Measurements from ENCODE around the gene TMEM141. TPM values are rescaled to one million over a fixed set of nuclear protein-coding genes. Genes with fewer than 3 reads are reported as not detected.
A peak's percentile ranks its signal among the peaks of the same experiment; 100 is the strongest.

Gene TMEM141
- total and polyA plus RNA-seq, 2 experiments from 2014 or later = 51.7 to 59.4 TPM

DNA sequence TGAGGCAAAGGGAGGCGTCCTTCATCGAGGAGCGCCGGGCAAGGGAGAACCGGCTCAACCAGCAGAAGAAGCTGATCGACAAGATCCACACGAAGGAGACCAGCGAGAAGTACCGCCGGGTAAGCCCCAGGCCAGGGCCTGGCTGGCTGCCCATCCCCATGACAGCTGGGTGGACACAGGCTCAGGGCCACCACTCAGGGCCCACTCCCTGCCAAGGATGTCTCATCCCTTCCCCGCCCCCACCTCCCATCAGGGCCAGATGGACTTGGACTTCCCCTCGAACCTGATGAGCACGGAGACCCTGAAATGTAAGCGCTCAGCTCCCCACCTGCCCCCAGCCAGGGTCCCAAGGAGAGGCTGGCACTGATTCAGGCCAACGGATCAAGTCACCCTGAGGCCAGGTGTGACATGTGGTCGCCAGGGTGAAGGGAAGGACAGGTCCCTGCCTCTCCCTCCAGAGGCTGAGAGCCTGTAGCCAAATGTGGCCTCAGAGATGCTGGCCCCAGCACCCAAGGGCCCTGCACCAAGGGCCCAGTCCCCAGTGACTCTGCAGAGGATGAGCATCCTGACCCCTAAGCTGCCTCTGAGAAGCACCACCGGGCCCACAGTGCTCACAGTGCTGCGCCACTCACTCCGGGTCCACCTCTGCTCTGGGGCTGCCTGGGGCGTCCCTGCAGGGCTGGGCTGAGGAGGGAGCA, 13.5 kb downstream of the TMEM141 start:
- no peak for DNase-seq
- Histone ChIP-seq H3K9me2 (ENCODE audit: insufficient read depth) (no peaks in the 10 kb centered on the region), H3K9ac (no peak overlapping the region), H3K27ac (no peak overlapping the region), H2AFZ (no peak overlapping the region), H3K36me3 (ENCODE audit: low read depth) (no peaks in the 10 kb centered on the region), H4K20me1 (ENCODE audit: insufficient read depth) (no peaks in the 10 kb centered on the region), H3F3A (ENCODE audit: insufficient read depth) (peaks cover 8% of the 10 kb centered on the region; the same call in 1 of the 2 replicates), H3K4me2 (ENCODE audit: unreplicated experiment) (no peak overlapping the region), H3K9me3 (ENCODE audit: low read depth) (no peaks in the 10 kb centered on the region), H3K4me1 (ENCODE audit: insufficient read depth) (peaks cover 10% of the 10 kb centered on the region; the same call in 1 of the 2 replicates), H3K4me3 (no peak overlapping the region), H3K27me3 (replicated peaks; ENCODE audit: insufficient read depth) (peaks cover 24% of the 10 kb centered on the region), H3K79me2 (ENCODE audit: insufficient read depth) (peaks cover 17% of the 10 kb centered on the region)
- in situ Hi-C loops (cut with MboI) = no loop called here
- WGBS, 2 experiments (ENCODE audit: low coverage in 1 of 2, low lambda C conversion rate in 2 of 2, missing lambda C conversion rate in 2 of 2) = 92% methylated on average over 18 to 20 of the region's 20 CpGs
- TF ChIP-seq EZH2phosphoT487 (IDR thresholded peaks at IDR 0.05; ENCODE audit: insufficient read depth, low read depth) = no peak

DNA sequence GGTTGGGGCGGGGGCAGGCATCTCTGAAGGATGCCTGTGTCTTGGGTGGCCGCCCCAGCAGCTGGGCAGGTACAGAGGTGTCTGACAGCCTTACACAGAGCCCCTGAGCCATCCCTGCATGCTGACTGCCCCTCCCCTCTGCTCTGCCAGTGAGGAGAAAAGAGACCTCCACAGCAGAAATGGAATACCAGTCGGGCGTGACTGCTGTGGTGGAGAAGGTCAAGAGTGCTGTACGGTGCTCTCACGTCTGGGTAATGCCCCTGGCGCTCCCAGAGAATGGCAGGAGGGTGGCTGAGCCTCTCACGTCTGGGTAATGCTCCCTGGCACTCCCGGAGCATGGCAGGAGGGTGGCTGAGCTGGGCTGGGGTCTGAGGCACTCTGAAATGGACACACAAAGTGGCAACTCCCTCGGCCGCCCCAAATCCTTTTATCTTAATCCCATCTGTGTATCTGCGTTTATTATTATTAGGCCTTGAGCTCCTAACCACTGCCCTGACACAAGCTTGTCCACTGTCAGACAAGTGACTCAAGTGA, 14.1 kb downstream of the TMEM141 start:
- in situ Hi-C loops (cut with MboI) = no loop called here
- DNase-seq = no peak
- no peak overlapping the region for H3K4me3 ChIP-seq
- H2AFZ ChIP-seq = no peak overlapping the region
- H3K27me3 ChIP-seq (replicated peaks; ENCODE audit: insufficient read depth) = peaks cover 20% of the 10 kb centered on the region
- no peak for TF ChIP-seq EZH2phosphoT487 (IDR thresholded peaks at IDR 0.05; ENCODE audit: insufficient read depth, low read depth)
- TF ChIP-seq EZH2 (IDR thresholded peaks at IDR 0.05; ENCODE audit: insufficient read depth, poor library complexity, severe bottlenecking) = no peak
- no peak overlapping the region for H3K4me2 ChIP-seq (ENCODE audit: unreplicated experiment)
- H3K9me2 ChIP-seq (ENCODE audit: insufficient read depth) = no peaks in the 10 kb centered on the region
- 96% methylated on average over 11 of the region's 12 CpGs for WGBS, 2 experiments (ENCODE audit: low coverage in 1 of 2, low lambda C conversion rate in 2 of 2, missing lambda C conversion rate in 2 of 2)
- H3F3A ChIP-seq (ENCODE audit: insufficient read depth) = peaks cover 11% of the 10 kb centered on the region; the same call in 1 of the 2 replicates
- peaks cover 14% of the 10 kb centered on the region; the same call in 1 of the 2 replicates for H3K4me1 ChIP-seq (ENCODE audit: insufficient read depth)
- H3K9ac ChIP-seq = no peak overlapping the region
- peaks cover 23% of the 10 kb centered on the region for H3K79me2 ChIP-seq (ENCODE audit: insufficient read depth)
- no peaks in the 10 kb centered on the region for H3K36me3 ChIP-seq (ENCODE audit: low read depth)
- H3K9me3 ChIP-seq (ENCODE audit: low read depth) = no peaks in the 10 kb centered on the region
- H3K27ac ChIP-seq = no peak overlapping the region
- H4K20me1 ChIP-seq (ENCODE audit: insufficient read depth) = no peaks in the 10 kb centered on the region

DNA sequence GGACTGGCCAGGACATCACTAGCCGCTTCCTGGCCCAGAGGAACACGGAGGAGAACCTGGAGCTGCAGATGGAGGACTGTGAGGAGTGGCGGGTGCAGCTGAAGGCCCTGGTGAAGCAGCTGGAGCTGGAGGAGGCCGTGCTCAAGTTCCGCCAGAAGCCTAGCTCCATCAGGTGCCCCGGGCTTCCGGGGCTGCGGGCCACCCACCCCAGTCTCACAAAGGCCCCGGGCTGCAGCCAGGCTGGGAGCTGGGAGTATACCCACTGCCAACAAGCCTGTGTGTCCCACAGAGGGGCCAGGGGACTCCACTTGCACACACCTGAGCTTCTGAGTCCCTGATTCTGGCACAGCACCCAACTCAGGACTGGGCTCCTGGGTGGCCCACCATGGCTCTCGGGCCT, 14.9 kb downstream of the TMEM141 start:
- Histone ChIP-seq H2AFZ (no peak overlapping the region), H3K79me2 (ENCODE audit: insufficient read depth) (peaks cover 31% of the 10 kb centered on the region), H3K27ac (no peak overlapping the region), H4K20me1 (ENCODE audit: insufficient read depth) (no peaks in the 10 kb centered on the region), H3K4me1 (ENCODE audit: insufficient read depth) (peaks cover 12% of the 10 kb centered on the region; the same call in 1 of the 2 replicates), H3K4me2 (ENCODE audit: unreplicated experiment) (no peak overlapping the region), H3F3A (ENCODE audit: insufficient read depth) (peaks cover 11% of the 10 kb centered on the region; the same call in 1 of the 2 replicates), H3K9ac (no peak overlapping the region), H3K36me3 (ENCODE audit: low read depth) (0 out of 2 replicates have a peak, but pooled peaks cover 7% of the 10 kb centered on the region), H3K4me3 (no peak overlapping the region), H3K9me2 (ENCODE audit: insufficient read depth) (no peaks in the 10 kb centered on the region), H3K27me3 (replicated peaks; ENCODE audit: insufficient read depth) (peaks cover 14% of the 10 kb centered on the region; the same call in 1 of the 2 replicates), H3K9me3 (ENCODE audit: low read depth) (no peaks in the 10 kb centered on the region)
- no peak for DNase-seq
- TF ChIP-seq EZH2phosphoT487 (IDR thresholded peaks at IDR 0.05; ENCODE audit: insufficient read depth, low read depth) (no peak), EZH2 (IDR thresholded peaks at IDR 0.05; ENCODE audit: insufficient read depth, poor library complexity, severe bottlenecking) (no peak)
- 98 to 99% methylated on average over 10 of the region's 10 CpGs for WGBS, 2 experiments (ENCODE audit: low coverage in 1 of 2, low lambda C conversion rate in 2 of 2, missing lambda C conversion rate in 2 of 2)
- in situ Hi-C loops (cut with MboI) = no loop called here

DNA sequence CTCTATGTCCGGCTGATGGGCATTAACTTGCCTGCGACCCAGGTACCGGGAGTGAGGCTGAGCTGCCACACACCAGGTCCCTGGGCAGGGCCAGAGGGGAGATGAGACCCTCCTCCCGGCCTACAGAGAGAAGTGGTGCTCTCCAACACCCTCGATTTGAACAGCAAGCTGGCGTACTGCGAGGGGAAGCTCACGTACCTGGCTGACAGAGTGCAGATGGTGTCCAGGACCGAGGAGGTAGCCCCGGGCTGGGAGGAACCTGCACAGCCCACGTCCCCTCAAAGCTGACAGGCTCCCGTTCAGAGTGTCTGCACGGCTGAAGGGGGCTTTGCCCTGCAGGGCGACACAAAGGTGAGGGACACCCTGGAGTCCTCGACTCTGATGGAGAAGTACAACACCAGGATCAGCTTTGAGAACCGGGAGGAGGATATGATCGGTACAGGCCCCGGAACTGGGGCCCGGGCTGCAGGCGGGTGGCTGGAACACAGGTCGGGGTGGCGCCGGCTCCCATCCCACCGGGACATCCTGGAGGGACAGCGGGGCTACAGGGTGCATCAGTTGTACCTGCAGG, 15.6 kb downstream of the TMEM141 start:
- 0 out of 2 replicates have a peak, but pooled peaks cover 7% of the 10 kb centered on the region for H3K36me3 ChIP-seq (ENCODE audit: low read depth)
- H3K9me3 ChIP-seq (ENCODE audit: low read depth) = no peaks in the 10 kb centered on the region
- in situ Hi-C loops (cut with MboI) = no loop called here
- WGBS, 2 experiments (ENCODE audit: low coverage in 1 of 2, low lambda C conversion rate in 2 of 2, missing lambda C conversion rate in 2 of 2) = 47 to 48% methylated on average over 24 to 25 of the region's 25 CpGs
- peaks cover 12% of the 10 kb centered on the region; the same call in 1 of the 2 replicates for H3K4me1 ChIP-seq (ENCODE audit: insufficient read depth)
- H3K4me2 ChIP-seq (ENCODE audit: unreplicated experiment) = peak overlapping the region; percentile 71
- peaks cover 9% of the 10 kb centered on the region; the same call in 1 of the 2 replicates for H3K27me3 ChIP-seq (replicated peaks; ENCODE audit: insufficient read depth)
- H3K9ac ChIP-seq = peak overlapping the region; percentile 93
- TF ChIP-seq EZH2 (IDR thresholded peaks at IDR 0.05; ENCODE audit: insufficient read depth, poor library complexity, severe bottlenecking) (no peak), EZH2phosphoT487 (IDR thresholded peaks at IDR 0.05; ENCODE audit: insufficient read depth, low read depth) (no peak)
- H4K20me1 ChIP-seq (ENCODE audit: insufficient read depth) = no peaks in the 10 kb centered on the region
- peaks cover 38% of the 10 kb centered on the region for H3K79me2 ChIP-seq (ENCODE audit: insufficient read depth)
- H3K4me3 ChIP-seq = peak overlapping the region; percentile 87
- peaks cover 7% of the 10 kb centered on the region; the same call in 1 of the 2 replicates for H3F3A ChIP-seq (ENCODE audit: insufficient read depth)
- DNase-seq = no peak
- peak overlapping the region; percentile 85 for H2AFZ ChIP-seq
- H3K27ac ChIP-seq = no peak overlapping the region
- no peaks in the 10 kb centered on the region for H3K9me2 ChIP-seq (ENCODE audit: insufficient read depth)

Measured in GM23248 (cell line).